Measurements from ENCODE around the gene ANK2.

Gene ANK2

DNA sequence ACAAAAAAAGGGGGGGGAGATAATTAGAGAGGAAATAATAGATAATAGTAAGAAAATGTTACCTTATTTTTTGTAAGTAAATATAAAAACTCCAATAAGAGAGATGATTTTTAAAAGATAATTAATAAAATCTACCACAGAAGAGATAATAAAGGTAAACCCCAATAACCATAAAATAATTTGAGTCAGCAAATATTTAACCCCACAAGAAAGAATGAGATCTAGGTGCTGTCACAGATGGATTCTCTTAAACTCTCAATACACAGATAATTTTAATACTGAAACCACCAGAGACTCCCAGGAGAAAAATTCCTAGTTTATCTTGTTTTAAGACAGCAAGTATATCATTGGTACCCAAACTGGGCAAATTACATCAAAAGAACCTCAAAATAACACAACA lies 341.4 kb downstream of the ANK2 start:
- Mint-ChIP-seq H3K9me3 (no peaks in the 10 kb centered on the region), H3K4me1 (ENCODE audit: low read depth) (peaks cover 9% of the 10 kb centered on the region), H3K4me3 (no peak overlapping the region), H3K27me3 (peaks cover 28% of the 10 kb centered on the region), H3K27ac (no peak overlapping the region), H3K36me3 (ENCODE audit: low read depth) (no peaks in the 10 kb centered on the region)

GRCh38 chr4:113394108-113394729 lies 344.8 kb downstream of the ANK2 start:
- no peak overlapping the region for H3K27ac Mint-ChIP-seq
- H3K9me3 Mint-ChIP-seq, result no peaks in the 10 kb centered on the region
- H3K36me3 Mint-ChIP-seq (ENCODE audit: low read depth), result no peaks in the 10 kb centered on the region
- H3K4me1 Mint-ChIP-seq (ENCODE audit: low read depth), result peaks cover 9% of the 10 kb centered on the region
- no peak overlapping the region for H3K4me3 Mint-ChIP-seq
- H3K27me3 Mint-ChIP-seq, result peaks cover 9% of the 10 kb centered on the region

- Mint-ChIP-seq H3K27me3 (peaks cover 9% of the 10 kb centered on the region), H3K9me3 (no peaks in the 10 kb centered on the region), H3K4me3 (no peak overlapping the region), H3K27ac (no peak overlapping the region), H3K4me1 (ENCODE audit: low read depth) (peaks cover 9% of the 10 kb centered on the region), H3K36me3 (ENCODE audit: low read depth) (no peaks in the 10 kb centered on the region)
These were observed 345.5 kb downstream of the ANK2 start for GRCh38 chr4:113394730-113395530.

DNA sequence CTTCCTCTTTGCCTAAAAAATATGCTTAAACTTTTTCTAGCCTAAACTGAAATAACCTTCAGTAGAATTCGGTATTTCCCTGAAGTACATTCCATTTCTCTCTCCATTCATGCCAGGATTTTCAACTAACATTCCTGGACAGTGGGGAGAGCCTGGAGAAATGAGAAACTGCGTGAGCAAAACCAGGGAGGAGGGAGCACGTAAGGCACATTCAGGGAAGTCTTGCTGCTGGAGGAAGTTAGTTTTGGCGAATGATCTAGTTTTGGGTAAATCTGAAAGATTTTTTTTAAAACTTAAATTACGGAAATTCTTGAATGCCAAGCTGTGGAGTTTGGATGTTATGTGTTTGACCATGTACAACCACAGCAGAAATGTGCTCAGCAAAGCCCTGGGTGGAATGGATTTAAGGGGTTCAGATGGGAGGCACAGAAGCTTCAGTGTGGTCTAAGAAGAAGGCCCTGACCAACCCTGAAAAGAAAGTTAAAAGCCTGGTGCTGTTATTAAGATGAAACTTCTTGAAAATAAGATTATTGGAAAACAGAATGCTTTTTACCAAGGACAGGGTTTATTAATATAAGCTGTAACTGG lies 347.8 kb downstream of the ANK2 start:
- H3K36me3 Mint-ChIP-seq (ENCODE audit: low read depth), result no peaks in the 10 kb centered on the region
- peaks cover 15% of the 10 kb centered on the region for H3K27me3 Mint-ChIP-seq
- H3K4me1 Mint-ChIP-seq (ENCODE audit: low read depth), result peaks cover 9% of the 10 kb centered on the region
- no peaks in the 10 kb centered on the region for H3K9me3 Mint-ChIP-seq
- H3K4me3 Mint-ChIP-seq, result no peak overlapping the region
- H3K27ac Mint-ChIP-seq, result no peak overlapping the region

GRCh38 chr4:113398441-113399143 lies 349.1 kb downstream of the ANK2 start:
- Mint-ChIP-seq H3K4me3 (no peak overlapping the region), H3K36me3 (ENCODE audit: low read depth) (no peaks in the 10 kb centered on the region), H3K4me1 (ENCODE audit: low read depth) (peaks cover 9% of the 10 kb centered on the region), H3K27me3 (peaks cover 15% of the 10 kb centered on the region), H3K9me3 (no peaks in the 10 kb centered on the region), H3K27ac (no peak overlapping the region)

- no peak overlapping the region for H3K27ac Mint-ChIP-seq
- H3K27me3 Mint-ChIP-seq, result peaks cover 13% of the 10 kb centered on the region
- H3K4me1 Mint-ChIP-seq (ENCODE audit: low read depth), result no peaks in the 10 kb centered on the region
- H3K4me3 Mint-ChIP-seq, result no peak overlapping the region
- H3K9me3 Mint-ChIP-seq, result no peaks in the 10 kb centered on the region
- no peaks in the 10 kb centered on the region for H3K36me3 Mint-ChIP-seq (ENCODE audit: low read depth)
These were observed 354.7 kb downstream of the ANK2 start for GRCh38 chr4:113404167-113404571.

- Mint-ChIP-seq H3K4me3 (no peak overlapping the region), H3K36me3 (ENCODE audit: low read depth) (no peaks in the 10 kb centered on the region), H3K4me1 (ENCODE audit: low read depth) (no peaks in the 10 kb centered on the region), H3K27me3 (peaks cover 16% of the 10 kb centered on the region), H3K27ac (no peak overlapping the region), H3K9me3 (no peaks in the 10 kb centered on the region)
These were observed 355.4 kb downstream of the ANK2 start for GRCh38 chr4:113404841-113405240.

GRCh38 chr4:113405874-113406722 lies 356.6 kb downstream of the ANK2 start:
- Mint-ChIP-seq H3K27me3 (peaks cover 17% of the 10 kb centered on the region), H3K4me3 (no peak overlapping the region), H3K9me3 (no peaks in the 10 kb centered on the region), H3K36me3 (ENCODE audit: low read depth) (no peaks in the 10 kb centered on the region), H3K27ac (no peak overlapping the region), H3K4me1 (ENCODE audit: low read depth) (peaks cover 4% of the 10 kb centered on the region)

GRCh38 chr4:113406723-113407016 lies 357.2 kb downstream of the ANK2 start:
- Mint-ChIP-seq H3K4me1 (ENCODE audit: low read depth) (peaks cover 4% of the 10 kb centered on the region), H3K27me3 (peaks cover 17% of the 10 kb centered on the region), H3K36me3 (ENCODE audit: low read depth) (no peaks in the 10 kb centered on the region), H3K9me3 (no peaks in the 10 kb centered on the region), H3K27ac (no peak overlapping the region), H3K4me3 (no peak overlapping the region)

DNA sequence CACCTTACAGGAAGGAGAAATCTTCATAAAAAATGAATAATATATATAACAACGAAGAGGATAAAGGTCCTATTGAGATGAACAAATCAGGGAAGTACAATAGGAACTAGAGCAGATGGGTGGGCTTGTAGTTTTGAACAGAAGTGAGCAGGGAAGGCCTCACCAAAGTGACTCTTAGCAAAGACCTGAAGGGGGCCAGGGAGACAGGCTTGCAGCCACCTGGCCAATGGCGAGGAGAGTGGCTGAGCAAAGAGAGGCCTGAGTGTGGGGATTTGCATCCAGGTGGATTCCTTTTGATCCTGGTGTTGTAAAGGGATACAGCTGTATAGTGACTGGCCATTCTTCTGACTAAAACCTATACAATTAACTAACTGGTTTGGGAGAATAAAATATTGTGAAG lies 358.0 kb downstream of the ANK2 start:
- Mint-ChIP-seq H3K4me1 (ENCODE audit: low read depth) (peaks cover 4% of the 10 kb centered on the region), H3K36me3 (ENCODE audit: low read depth) (no peaks in the 10 kb centered on the region), H3K27me3 (peaks cover 18% of the 10 kb centered on the region), H3K9me3 (no peaks in the 10 kb centered on the region), H3K27ac (no peak overlapping the region), H3K4me3 (no peak overlapping the region)

GRCh38 chr4:113409181-113409580 lies 359.7 kb downstream of the ANK2 start:
- Mint-ChIP-seq H3K27me3 (peaks cover 20% of the 10 kb centered on the region), H3K4me3 (no peak overlapping the region), H3K27ac (no peak overlapping the region), H3K36me3 (ENCODE audit: low read depth) (no peaks in the 10 kb centered on the region), H3K9me3 (no peaks in the 10 kb centered on the region), H3K4me1 (ENCODE audit: low read depth) (peaks cover 4% of the 10 kb centered on the region)

DNA sequence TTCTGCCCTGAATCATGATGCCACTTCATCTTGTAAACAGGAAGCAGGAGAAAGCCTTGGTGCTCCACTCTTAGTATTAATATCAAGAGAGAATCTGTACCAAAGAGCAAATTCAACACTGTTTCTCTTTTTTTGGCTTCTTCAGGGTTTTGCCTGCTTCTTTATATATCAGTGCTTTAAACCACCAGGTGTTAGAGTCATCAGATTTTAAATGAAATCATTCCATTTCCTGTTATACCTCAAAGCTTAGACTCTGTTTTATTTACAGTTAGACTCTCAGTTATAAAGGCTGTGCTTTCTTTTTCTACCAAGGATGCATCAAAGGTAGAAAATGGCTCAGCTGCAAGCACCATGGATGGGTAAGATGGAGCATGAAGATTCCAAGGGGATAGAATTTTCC lies 361.2 kb downstream of the ANK2 start:
- Mint-ChIP-seq H3K27ac (no peak overlapping the region), H3K9me3 (no peaks in the 10 kb centered on the region), H3K4me1 (ENCODE audit: low read depth) (peaks cover 4% of the 10 kb centered on the region), H3K27me3 (peaks cover 25% of the 10 kb centered on the region), H3K36me3 (ENCODE audit: low read depth) (no peaks in the 10 kb centered on the region), H3K4me3 (no peak overlapping the region)

GRCh38 chr4:113411496-113411938 lies 362.1 kb downstream of the ANK2 start:
- H3K36me3 Mint-ChIP-seq (ENCODE audit: low read depth), result no peaks in the 10 kb centered on the region
- no peak overlapping the region for H3K27ac Mint-ChIP-seq
- H3K27me3 Mint-ChIP-seq, result peaks cover 30% of the 10 kb centered on the region
- no peaks in the 10 kb centered on the region for H3K9me3 Mint-ChIP-seq
- H3K4me1 Mint-ChIP-seq (ENCODE audit: low read depth), result peaks cover 4% of the 10 kb centered on the region
- no peak overlapping the region for H3K4me3 Mint-ChIP-seq

- peaks cover 19% of the 10 kb centered on the region for H3K9me3 Mint-ChIP-seq
- peaks cover 37% of the 10 kb centered on the region for H3K27me3 Mint-ChIP-seq
- no peak overlapping the region for H3K27ac Mint-ChIP-seq
- H3K4me3 Mint-ChIP-seq, result no peak overlapping the region
- H3K36me3 Mint-ChIP-seq (ENCODE audit: low read depth), result peaks cover 4% of the 10 kb centered on the region
- H3K4me1 Mint-ChIP-seq (ENCODE audit: low read depth), result no peaks in the 10 kb centered on the region
These were observed 370.2 kb downstream of the ANK2 start for GRCh38 chr4:113419631-113420030.
